H9 (cell line): ENCODE measurements around the gene INPP5F. TPM values are rescaled to one million over a fixed set of nuclear protein-coding genes. Genes with fewer than 3 reads are reported as not detected.

Source experiments
- DNase-seq: peaks from one replicate; pipeline ENCODE4 v3.0.0-alpha.2; 2017
- H2AFZ ChIP-seq: one replicate; pipeline ENCODE4 v1.6.1; 2013; ENCODE audit warnings: mild to moderate bottlenecking, low read length, control low read depth, moderate library complexity
- H2AK5ac ChIP-seq: 2 replicates; pipeline ENCODE4 v1.6.1; 2013; ENCODE audit warnings: low read length, control low read depth, mixed read lengths; ENCODE audit not compliant: insufficient read length
- H2BK120ac ChIP-seq: one replicate; pipeline ENCODE4 v1.6.1; 2013; ENCODE audit warnings: low read depth, mild to moderate bottlenecking, low read length, control low read depth, inconsistent platforms; ENCODE audit not compliant: poor library complexity, severe bottlenecking
- H2BK12ac ChIP-seq: 2 replicates; pipeline ENCODE4 v1.6.1; 2013; ENCODE audit warnings: low read length, control low read depth, mixed read lengths, low read depth; ENCODE audit not compliant: insufficient read length
- H2BK15ac ChIP-seq: 2 replicates; pipeline ENCODE4 v1.6.1; 2013; ENCODE audit warnings: low read depth, low read length, control low read depth
- H2BK20ac ChIP-seq: one replicate; pipeline ENCODE4 v1.6.1; 2013; ENCODE audit warnings: low read depth, mild to moderate bottlenecking, low read length, control low read depth, inconsistent platforms; ENCODE audit not compliant: poor library complexity, severe bottlenecking
- H2BK5ac ChIP-seq: 2 replicates; pipeline ENCODE4 v1.6.1; 2013; ENCODE audit warnings: low read length, control low read depth, mixed read lengths; ENCODE audit not compliant: insufficient read length
- H3K14ac ChIP-seq: 2 replicates; pipeline ENCODE4 v1.6.1; 2013; ENCODE audit warnings: low read length, control low read depth; ENCODE audit not compliant: insufficient read depth
- H3K18ac ChIP-seq: 2 replicates; pipeline ENCODE4 v1.6.1; 2013; ENCODE audit warnings: low read depth, mild to moderate bottlenecking, mixed read lengths, low read length, control low read depth; ENCODE audit not compliant: insufficient read length
- H3K23ac ChIP-seq: 2 replicates; pipeline ENCODE4 v1.6.1; 2013; ENCODE audit warnings: low read length, control low read depth, mixed read lengths, low read depth; ENCODE audit not compliant: insufficient read length
- H3K23me2 ChIP-seq: 2 replicates; pipeline ENCODE4 v1.6.1; 2013; ENCODE audit warnings: low read depth, mild to moderate bottlenecking, mixed read lengths, low read length, control low read depth; ENCODE audit not compliant: insufficient read length, poor library complexity, severe bottlenecking
- H3K27ac ChIP-seq: 2 replicates; pipeline ENCODE4 v1.5.1; 2013; ENCODE audit warnings: low read length, control low read depth, mixed read lengths, low read depth; ENCODE audit not compliant: insufficient read length
- H3K27me3 ChIP-seq: 2 replicates; pipeline ENCODE4 v1.6.1; 2013; ENCODE audit warnings: low read length, control low read depth, inconsistent platforms; ENCODE audit not compliant: insufficient read depth
- H3K4ac ChIP-seq: 2 replicates; pipeline ENCODE4 v1.6.1; 2013; ENCODE audit warnings: low read depth, mild to moderate bottlenecking, control low read depth, inconsistent platforms, low read length, moderate library complexity
- H3K4me1 ChIP-seq: 2 replicates; pipeline ENCODE4 v1.6.1; 2013; ENCODE audit warnings: low read length, control low read depth, inconsistent platforms; ENCODE audit not compliant: insufficient read depth
- H3K4me2 ChIP-seq: 2 replicates; pipeline ENCODE4 v1.6.1; 2013; ENCODE audit warnings: low read length, control low read depth, mixed read lengths; ENCODE audit not compliant: insufficient read length, insufficient read depth
- H3K56ac ChIP-seq: 2 replicates; pipeline ENCODE4 v1.6.1; 2013; ENCODE audit warnings: low read depth, mild to moderate bottlenecking, mixed read lengths, low read length, control low read depth; ENCODE audit not compliant: insufficient read length
- H3K79me1 ChIP-seq: 2 replicates; pipeline ENCODE4 v1.6.1; 2013; ENCODE audit warnings: low read depth, mild to moderate bottlenecking, moderate library complexity, low read length, control low read depth, inconsistent platforms; ENCODE audit not compliant: insufficient read depth, poor library complexity, severe bottlenecking
- H3K79me2 ChIP-seq: 2 replicates; pipeline ENCODE4 v1.6.1; 2013; ENCODE audit warnings: low read length, control low read depth, inconsistent platforms; ENCODE audit not compliant: insufficient read depth
- H3K9ac ChIP-seq: 2 replicates; pipeline ENCODE4 v1.6.1; 2013; ENCODE audit warnings: low read length, control low read depth, mixed read lengths; ENCODE audit not compliant: insufficient read length; ENCODE audit errors: extremely low read depth
- H3K9me3 ChIP-seq: one replicate; pipeline ENCODE4 v1.6.1; 2013; ENCODE audit warnings: low read depth, low read length, inconsistent platforms; ENCODE audit not compliant: control insufficient read depth
- H3T11ph ChIP-seq: one replicate; pipeline ENCODE4 v1.6.1; 2013; ENCODE audit warnings: mild to moderate bottlenecking, low read length, control low read depth, inconsistent platforms
- H4K20me1 ChIP-seq: one replicate; pipeline ENCODE4 v1.6.1; 2013; ENCODE audit not compliant: control insufficient read depth, insufficient read length, insufficient read depth
- H4K5ac ChIP-seq: 2 replicates; pipeline ENCODE4 v1.6.1; 2013; ENCODE audit warnings: low read depth, mild to moderate bottlenecking, mixed read lengths, low read length, control low read depth; ENCODE audit not compliant: insufficient read length
- H4K8ac ChIP-seq: replicated peaks from 2 replicates; pipeline ENCODE4 v1.6.1; 2013; ENCODE audit warnings: low read length, control low read depth, mixed read lengths, low read depth; ENCODE audit not compliant: insufficient read length
- H4K91ac ChIP-seq: 2 replicates; pipeline ENCODE4 v1.6.1; 2013; ENCODE audit warnings: low read depth, mild to moderate bottlenecking, moderate library complexity, mixed read lengths, low read length, control low read depth; ENCODE audit not compliant: insufficient read length
- H3K27ac Mint-ChIP-seq, 3 experiments: 2 replicates in 2 of 3; 3 replicates in 1 of 3; pipeline ENCODE4 v1.8.0; 2020 to 2021; ENCODE audit warnings: mixed read lengths in 3 of 3, mild to moderate bottlenecking in 1 of 3, moderate library complexity in 1 of 3
- H3K27me3 Mint-ChIP-seq: 2 replicates; pipeline ENCODE4 v1.8.0; 2021; ENCODE audit warnings: low read depth, mild to moderate bottlenecking, moderate library complexity, mixed read lengths
- H3K36me3 Mint-ChIP-seq, 3 experiments: 2 replicates in 2 of 3; 3 replicates in 1 of 3; pipeline ENCODE4 v1.8.0; 2020 to 2021; ENCODE audit warnings: low read depth in 3 of 3, mixed read lengths in 3 of 3; ENCODE audit not compliant: insufficient read depth in 1 of 3
- H3K4me1 Mint-ChIP-seq, 2 experiments: 2 replicates each; pipeline ENCODE4 v1.8.0; 2020; ENCODE audit warnings: mixed read lengths in 2 of 2
- H3K4me3 Mint-ChIP-seq, 2 experiments: 2 replicates in 1 of 2; 3 replicates in 1 of 2; pipeline ENCODE4 v1.8.0; 2020 to 2021; ENCODE audit warnings: mild to moderate bottlenecking in 2 of 2, mixed read lengths in 2 of 2, moderate library complexity in 1 of 2
- H3K9me3 Mint-ChIP-seq, 2 experiments: 2 replicates in 1 of 2; 3 replicates in 1 of 2; pipeline ENCODE4 v1.8.0; 2020; ENCODE audit warnings: mild to moderate bottlenecking in 2 of 2, mixed read lengths in 2 of 2, moderate library complexity in 1 of 2
- WGBS: extraction: QIAGEN DNeasy Blood & Tissue Kit; methylation state at CpG from one replicate; pipeline ENCODE4 v1.1.7; 2013; ENCODE audit warnings: missing lambda C conversion rate, low lambda C conversion rate, mixed read lengths; ENCODE audit not compliant: insufficient read length; ENCODE audit errors: extremely low coverage; 5-methylcytosine and 5-hydroxymethylcytosine counted together
- total RNA-seq: library from RNA; stranded (reverse); gene quantifications from 2 replicates; pipeline ENCODE4 v1.2.1, GENCODE V29; 2021
- TF ChIP-seq, protein P1 (sequence below): fragments of 200-600 bp; sonication (generic); conservative IDR thresholded peaks from 3 replicates; pipeline ENCODE4 v1.8.0; 2021; ENCODE audit warnings: antibody characterized with exemption, mild to moderate bottlenecking

Gene INPP5F
- total RNA-seq, 1 experiment from 2014 or later, result 108 TPM

DNA sequence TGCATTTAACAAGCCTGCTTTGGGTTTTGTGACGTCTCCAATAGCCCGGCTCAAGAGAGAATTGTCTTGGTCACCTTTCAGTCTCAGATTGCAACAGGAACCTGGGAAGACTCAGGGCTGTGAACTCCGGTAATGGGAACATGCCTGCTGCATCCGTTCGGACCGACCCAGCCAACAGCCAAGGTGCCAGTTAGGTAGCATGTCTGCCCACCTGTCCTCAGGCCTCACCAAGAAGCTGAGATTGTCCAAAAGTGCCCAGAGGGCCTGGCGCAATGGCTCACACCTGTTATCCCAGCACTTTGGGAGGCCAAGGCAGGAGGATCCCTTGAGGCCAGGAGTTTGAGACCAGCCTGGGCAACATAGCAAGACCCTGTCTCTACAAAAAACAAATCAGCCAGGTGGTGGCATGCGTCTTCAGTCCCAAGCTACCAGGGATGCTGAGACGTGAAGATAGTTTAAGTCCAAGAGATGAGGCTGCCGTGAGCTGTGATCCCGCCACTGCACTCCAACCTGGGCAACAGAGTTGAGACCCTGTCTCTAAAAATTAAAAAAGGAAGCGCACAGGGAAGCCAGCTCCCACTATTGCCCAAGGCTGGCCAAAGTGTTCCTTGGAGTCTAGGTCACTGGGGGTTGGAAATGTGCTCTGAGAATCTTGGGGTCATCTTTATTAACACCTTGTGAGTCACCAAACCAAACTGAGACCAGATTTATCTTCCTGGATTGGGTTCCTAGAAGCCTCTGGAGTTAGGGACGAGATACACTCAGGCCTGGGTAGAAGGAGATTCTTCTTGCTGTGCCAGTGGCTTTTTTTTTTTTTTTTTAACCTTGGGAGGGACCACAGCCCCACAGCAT is 47.7 kb upstream of the INPP5F start:
- Histone ChIP-seq H3K23ac (no peak overlapping the region), H3K79me1 (no peaks in the 10 kb centered on the region), H4K20me1 (no peaks in the 10 kb centered on the region), H3K9ac (no peak overlapping the region), H3K27ac (no peak overlapping the region), H3K56ac (no peak overlapping the region), H3K9me3 (no peaks in the 10 kb centered on the region), H2AFZ (no peak overlapping the region), H2BK12ac (no peak overlapping the region), H2BK120ac (no peak overlapping the region), H3K4ac (no peak overlapping the region), H4K8ac (no peak overlapping the region), H4K5ac (no peak overlapping the region), H4K91ac (no peak overlapping the region), H3K14ac (no peak overlapping the region), H2BK5ac (no peak overlapping the region), H2BK15ac (no peak overlapping the region), H3K79me2 (no peaks in the 10 kb centered on the region), H3K4me2 (no peak overlapping the region), H3K23me2 (no peaks in the 10 kb centered on the region), H3T11ph (no peak overlapping the region), H2BK20ac (no peak overlapping the region), H3K18ac (no peak overlapping the region), H3K4me1 (no peaks in the 10 kb centered on the region), H3K27me3 (no peaks in the 10 kb centered on the region), H2AK5ac (no peak overlapping the region)
- H3K4me1 Mint-ChIP-seq, result peaks cover 2 to 3% of the 10 kb centered on the region in 2 experiments
- no peak overlapping the region for H3K27ac Mint-ChIP-seq
- TF ChIP-seq, protein P1, sequence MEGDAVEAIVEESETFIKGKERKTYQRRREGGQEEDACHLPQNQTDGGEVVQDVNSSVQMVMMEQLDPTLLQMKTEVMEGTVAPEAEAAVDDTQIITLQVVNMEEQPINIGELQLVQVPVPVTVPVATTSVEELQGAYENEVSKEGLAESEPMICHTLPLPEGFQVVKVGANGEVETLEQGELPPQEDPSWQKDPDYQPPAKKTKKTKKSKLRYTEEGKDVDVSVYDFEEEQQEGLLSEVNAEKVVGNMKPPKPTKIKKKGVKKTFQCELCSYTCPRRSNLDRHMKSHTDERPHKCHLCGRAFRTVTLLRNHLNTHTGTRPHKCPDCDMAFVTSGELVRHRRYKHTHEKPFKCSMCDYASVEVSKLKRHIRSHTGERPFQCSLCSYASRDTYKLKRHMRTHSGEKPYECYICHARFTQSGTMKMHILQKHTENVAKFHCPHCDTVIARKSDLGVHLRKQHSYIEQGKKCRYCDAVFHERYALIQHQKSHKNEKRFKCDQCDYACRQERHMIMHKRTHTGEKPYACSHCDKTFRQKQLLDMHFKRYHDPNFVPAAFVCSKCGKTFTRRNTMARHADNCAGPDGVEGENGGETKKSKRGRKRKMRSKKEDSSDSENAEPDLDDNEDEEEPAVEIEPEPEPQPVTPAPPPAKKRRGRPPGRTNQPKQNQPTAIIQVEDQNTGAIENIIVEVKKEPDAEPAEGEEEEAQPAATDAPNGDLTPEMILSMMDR, result no peak
- peaks cover 14 to 29% (median 26%) of the 10 kb centered on the region in 3 experiments for H3K36me3 Mint-ChIP-seq
- H3K9me3 Mint-ChIP-seq, result peaks cover 4 to 6% of the 10 kb centered on the region in 2 experiments; a peak in 4 of 5 replicates
- H3K27me3 Mint-ChIP-seq, result no peaks in the 10 kb centered on the region; the same call in 1 of the 2 replicates
- whole genome bisulfite sequencing, result no CpG with 5 or more reads among the region's 13 CpGs
- no peak for DNase-seq
- H3K4me3 Mint-ChIP-seq, result no peak overlapping the region
